NT2/D1 (cell line): Measurements from ENCODE around the gene RNF149.

ENCODE experiments used
- DNase-seq: peaks from one replicate; pipeline ENCODE4 v3.0.0-alpha.2; 2011; ENCODE audit warnings: low read depth, low spot score
- H3K27me3 ChIP-seq: 2 replicates; pipeline ENCODE4 v1.6.0; 2011; ENCODE audit warnings: mild to moderate bottlenecking; ENCODE audit not compliant: insufficient read length, insufficient read depth
- H3K36me3 ChIP-seq: 2 replicates; pipeline ENCODE4 v1.6.1; 2011; ENCODE audit warnings: mild to moderate bottlenecking, low read length, mixed read lengths; ENCODE audit not compliant: insufficient read depth, insufficient read length
- H3K4me1 ChIP-seq: 2 replicates; pipeline ENCODE4 v1.5.1; 2011; ENCODE audit not compliant: insufficient read depth, insufficient read length
- H3K4me3 ChIP-seq: 2 replicates; pipeline ENCODE4 v1.5.1; 2011; ENCODE audit warnings: low read depth; ENCODE audit not compliant: insufficient read length
- H3K9ac ChIP-seq: 2 replicates; pipeline ENCODE4 v1.6.0; 2011; ENCODE audit warnings: low read depth; ENCODE audit not compliant: insufficient read length
- H3K9me3 ChIP-seq: 2 replicates; pipeline ENCODE4 v1.5.1; 2011; ENCODE audit warnings: mild to moderate bottlenecking, low read length; ENCODE audit not compliant: insufficient read depth
- SUZ12 ChIP-seq: IDR thresholded peaks from 2 replicates; pipeline ENCODE4 v1.6.1; 2011; ENCODE audit not compliant: insufficient read length, insufficient read depth; ENCODE audit errors: extremely low read depth
- YY1 ChIP-seq: IDR thresholded peaks from 2 replicates; pipeline ENCODE4 v1.6.1; 2011; ENCODE audit not compliant: insufficient read length, insufficient read depth
- ZNF274 ChIP-seq: IDR thresholded peaks from 2 replicates; pipeline ENCODE4 v1.6.1; 2011; ENCODE audit warnings: mild to moderate bottlenecking, low read depth, low read length

Gene RNF149

GRCh38 chr2:101341421-101341820 is 32.9 kb upstream of the RNF149 start:
- Histone ChIP-seq H3K4me1 (peaks cover 8% of the 10 kb centered on the region), H3K9ac (no peak overlapping the region), H3K4me3 (no peak overlapping the region), H3K27me3 (no peaks in the 10 kb centered on the region), H3K9me3 (no peaks in the 10 kb centered on the region), H3K36me3 (no peaks in the 10 kb centered on the region)
- TF ChIP-seq YY1 (no peak), ZNF274 (no peak), SUZ12 (no peak)
- DNase-seq, result no peak

- Histone ChIP-seq H3K4me1 (peaks cover 8% of the 10 kb centered on the region), H3K4me3 (no peak overlapping the region), H3K36me3 (no peaks in the 10 kb centered on the region), H3K9me3 (no peaks in the 10 kb centered on the region), H3K27me3 (no peaks in the 10 kb centered on the region), H3K9ac (no peak overlapping the region)
- DNase-seq, result no peak
- TF ChIP-seq YY1 (no peak), SUZ12 (no peak), ZNF274 (no peak)
These were observed 31.6 kb upstream of the RNF149 start for GRCh38 chr2:101340141-101340551.

GRCh38 chr2:101339266-101339880 is 30.9 kb upstream of the RNF149 start:
- no peaks in the 10 kb centered on the region for H3K36me3 ChIP-seq
- H3K4me3 ChIP-seq, result no peak overlapping the region
- no peaks in the 10 kb centered on the region for H3K27me3 ChIP-seq
- H3K4me1 ChIP-seq, result peaks cover 8% of the 10 kb centered on the region
- no peaks in the 10 kb centered on the region for H3K9me3 ChIP-seq
- DNase-seq, result no peak
- H3K9ac ChIP-seq, result no peak overlapping the region
- TF ChIP-seq YY1 (no peak), SUZ12 (no peak), ZNF274 (no peak)

DNA sequence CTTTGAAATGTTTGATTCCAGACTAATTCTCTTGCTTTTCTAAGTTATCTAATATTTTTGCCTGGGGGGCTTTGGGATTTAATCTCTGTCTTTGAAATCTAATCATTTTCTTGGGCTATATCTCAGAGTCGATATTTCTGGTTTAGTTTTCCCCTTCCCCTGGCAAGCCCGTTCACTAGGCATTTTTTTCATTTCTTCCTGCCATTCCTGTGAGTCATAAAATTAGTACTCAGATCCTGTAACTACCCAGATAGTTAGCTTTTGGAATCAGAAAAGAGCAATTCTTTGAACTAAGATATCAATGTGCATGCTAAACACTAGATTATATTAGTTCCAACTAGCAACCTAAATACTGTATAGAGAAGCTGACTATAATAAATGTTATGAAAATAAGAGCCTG is 29.4 kb upstream of the RNF149 start:
- Histone ChIP-seq H3K9ac (no peak overlapping the region), H3K4me1 (peaks cover 8% of the 10 kb centered on the region), H3K27me3 (no peaks in the 10 kb centered on the region), H3K9me3 (no peaks in the 10 kb centered on the region), H3K36me3 (no peaks in the 10 kb centered on the region), H3K4me3 (no peak overlapping the region)
- TF ChIP-seq SUZ12 (no peak), YY1 (no peak), ZNF274 (no peak)
- no peak for DNase-seq

GRCh38 chr2:101332885-101333766 is 24.6 kb upstream of the RNF149 start:
- no peaks in the 10 kb centered on the region for H3K36me3 ChIP-seq
- H3K4me3 ChIP-seq, result no peak overlapping the region
- peaks cover 2% of the 10 kb centered on the region for H3K4me1 ChIP-seq
- no peak for TF ChIP-seq YY1
- no peak for TF ChIP-seq SUZ12
- TF ChIP-seq ZNF274, result no peak
- no peak for DNase-seq
- H3K27me3 ChIP-seq, result no peaks in the 10 kb centered on the region
- H3K9ac ChIP-seq, result no peak overlapping the region
- H3K9me3 ChIP-seq, result no peaks in the 10 kb centered on the region

GRCh38 chr2:101331202-101331601 is 22.7 kb upstream of the RNF149 start:
- no peak for TF ChIP-seq ZNF274
- no peak for TF ChIP-seq SUZ12
- no peak for TF ChIP-seq YY1
- no peaks in the 10 kb centered on the region for H3K27me3 ChIP-seq
- H3K36me3 ChIP-seq, result no peaks in the 10 kb centered on the region
- no peak overlapping the region for H3K4me3 ChIP-seq
- peaks cover 1% of the 10 kb centered on the region; the same call in 1 of the 2 replicates for H3K9me3 ChIP-seq
- H3K9ac ChIP-seq, result peak overlapping the region; percentile 27
- H3K4me1 ChIP-seq, result peaks cover 2% of the 10 kb centered on the region
- no peak for DNase-seq

DNA sequence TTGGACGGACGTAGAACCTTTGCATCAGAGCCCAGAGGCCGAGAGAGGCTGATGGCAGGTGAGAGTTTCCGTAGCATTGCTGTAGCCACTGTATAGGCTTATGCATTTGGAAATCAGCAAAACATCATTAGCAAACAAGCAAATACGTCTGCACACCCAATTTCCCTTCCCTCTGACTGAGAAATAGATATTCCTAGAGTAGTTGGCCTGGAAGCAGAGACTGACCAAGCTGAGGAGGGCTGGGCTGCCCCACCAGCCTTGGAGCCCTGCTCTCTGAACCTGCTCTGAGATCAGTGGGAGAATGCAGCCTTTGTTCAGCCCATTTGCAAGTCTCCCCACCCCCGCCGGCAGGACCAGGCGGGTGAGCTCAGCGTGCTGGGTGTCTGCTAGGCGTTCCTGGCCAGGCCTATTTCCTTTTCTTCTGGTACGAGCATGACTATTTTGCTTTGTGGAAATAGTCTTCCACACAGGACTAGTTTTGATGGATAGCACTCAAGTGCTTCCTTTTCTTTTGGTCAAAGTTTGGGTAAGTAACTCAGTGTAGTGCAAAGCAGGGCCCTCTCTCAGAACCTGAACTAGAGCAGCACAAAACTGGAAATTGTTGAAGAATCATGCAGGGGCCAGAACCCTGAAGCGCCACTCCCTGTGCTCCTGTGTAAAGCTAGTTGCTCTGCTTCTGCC is 21.9 kb upstream of the RNF149 start:
- peak; percentile 69 for DNase-seq
- Histone ChIP-seq H3K4me1 (peaks cover 2% of the 10 kb centered on the region), H3K27me3 (no peaks in the 10 kb centered on the region), H3K36me3 (no peaks in the 10 kb centered on the region), H3K9me3 (peaks cover 10% of the 10 kb centered on the region), H3K4me3 (no peak overlapping the region), H3K9ac (peak overlapping the region; percentile 62)
- no peak for TF ChIP-seq YY1
- no peak for TF ChIP-seq SUZ12
- no peak for TF ChIP-seq ZNF274
